Subcutaneous adipose tissue (tissue), 4 donors: ENCODE measurements around the gene IZUMO4. TPM values are rescaled to one million over a fixed set of nuclear protein-coding genes. Genes with fewer than 3 reads are reported as not detected.

ENCODE experiments used
- CTCF ChIP-seq: fragments of 450-650 bp; IDR thresholded peaks from one replicate; pipeline ENCODE4 v1.5.1; 2016; ENCODE audit warnings: low read depth, mild to moderate bottlenecking, control low read depth, antibody characterized with exemption, moderate library complexity
- total RNA-seq, 4 donors: library from RNA; depleted of rRNA; stranded (reverse); fragments of >200 nt; gene quantifications; one replicate each; pipeline ENCODE4 v1.1.0, GENCODE V29; 2016

Gene IZUMO4
- total RNA-seq, 4 donors from 2014 or later, result 2.0 to 11.1 (median 6.3) TPM

GRCh38 chr19:2062389-2062729, 34.4 kb upstream of the IZUMO4 start:
- no peak for TF ChIP-seq CTCF

GRCh38 chr19:2062770-2063169, 33.9 kb upstream of the IZUMO4 start:
- no peak for TF ChIP-seq CTCF

DNA sequence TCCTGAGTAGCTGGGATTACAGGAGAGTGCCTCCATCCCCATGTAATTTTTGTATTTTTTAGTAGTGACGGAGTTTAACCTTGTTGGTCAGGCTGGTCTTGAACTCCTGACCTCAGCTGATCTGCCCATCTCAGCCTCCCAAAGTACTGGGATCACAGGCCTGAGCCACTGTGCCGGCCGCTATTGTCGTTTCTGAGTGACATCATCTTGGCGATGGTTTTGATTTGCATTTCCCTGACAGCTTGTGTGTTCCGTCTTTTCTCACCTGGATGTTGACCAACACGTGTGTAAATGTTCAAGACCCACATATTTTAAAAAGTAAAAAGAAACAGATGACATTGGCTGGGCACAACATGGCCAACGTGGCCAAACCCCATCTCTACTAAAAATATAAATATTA, 32.9 kb upstream of the IZUMO4 start:
- TF ChIP-seq CTCF, result no peak

DNA sequence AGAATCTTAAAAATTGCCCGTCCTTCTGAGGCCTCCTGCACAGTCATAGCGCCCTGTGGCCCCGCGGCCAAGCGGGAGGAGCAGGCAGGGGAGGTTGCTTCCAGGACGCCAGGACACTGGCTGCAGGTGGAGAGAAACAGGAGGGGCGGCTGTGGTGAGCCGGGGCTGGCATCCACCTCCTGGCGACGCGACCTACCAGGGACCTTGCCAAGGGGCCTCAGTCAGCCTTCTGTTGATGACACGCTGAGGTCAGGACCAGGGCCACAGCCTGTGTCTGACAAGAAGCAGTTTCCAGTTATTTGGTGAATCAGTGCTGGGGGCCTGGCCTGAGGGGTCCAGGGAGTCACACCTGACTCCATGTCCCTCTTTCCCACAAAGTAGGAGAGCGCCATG, 32.3 kb upstream of the IZUMO4 start:
- no peak for TF ChIP-seq CTCF

DNA sequence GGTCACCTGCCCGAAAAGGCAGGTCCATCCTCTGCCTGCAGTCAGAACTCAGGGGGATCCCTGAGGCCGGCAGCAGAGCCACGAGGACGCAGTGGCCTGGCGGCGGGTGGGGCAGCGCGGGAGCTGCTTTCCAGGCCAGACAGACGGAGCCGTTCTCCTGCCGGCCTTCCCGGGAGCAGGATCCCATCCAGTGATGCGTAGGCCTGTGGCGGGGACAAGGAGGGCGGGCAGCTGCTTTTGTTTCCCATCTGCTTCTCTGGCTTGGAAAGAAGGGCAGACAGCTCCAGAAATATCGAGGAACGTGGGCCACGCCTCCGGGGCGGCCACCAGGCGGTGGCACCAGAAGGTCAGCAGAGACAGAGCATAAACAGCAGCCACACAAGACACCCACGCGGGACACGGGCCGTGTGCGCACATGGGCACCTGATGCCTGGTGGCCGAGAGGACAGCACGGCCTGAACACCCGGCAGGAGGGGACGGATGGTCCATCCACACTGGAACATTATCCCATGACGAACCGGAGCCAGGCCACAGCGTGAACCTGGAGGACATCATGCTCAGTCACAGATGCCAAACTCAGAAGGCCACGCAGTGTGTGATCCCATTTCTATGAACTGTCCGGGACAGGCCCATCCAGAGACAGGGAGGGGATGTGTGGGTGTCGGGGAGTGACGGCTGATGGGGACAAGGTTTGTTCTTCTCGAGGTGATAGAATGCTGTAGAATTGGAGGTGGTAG, 31.8 kb upstream of the IZUMO4 start:
- no peak for TF ChIP-seq CTCF

DNA sequence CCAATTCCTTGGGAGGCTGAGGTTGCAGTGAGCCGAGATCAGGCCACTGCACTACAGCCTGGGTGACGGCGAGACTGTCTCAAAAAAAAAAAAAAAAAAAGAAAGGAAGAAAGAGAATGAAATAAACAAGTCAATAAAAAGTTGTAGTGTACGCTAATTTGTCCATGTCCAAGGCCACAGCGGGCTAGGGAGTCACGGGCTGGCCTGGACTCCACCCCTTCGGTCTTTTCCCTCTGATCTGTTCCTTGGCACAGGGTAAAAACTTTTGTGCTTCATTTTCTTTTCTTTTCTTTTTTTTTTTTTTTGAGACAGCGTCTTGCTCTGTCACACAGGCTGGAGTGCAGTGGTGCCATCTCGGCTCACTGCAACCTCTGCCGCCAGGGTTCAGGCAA, 26.3 kb upstream of the IZUMO4 start:
- no peak for TF ChIP-seq CTCF

- no peak for TF ChIP-seq CTCF
Observed at GRCh38 chr19:2070986-2071673, 25.6 kb upstream of the IZUMO4 start.
